CD14-positive monocyte (primary cell): Measurements from ENCODE around the gene SP110. TPM values are rescaled to one million over a fixed set of nuclear protein-coding genes. Genes with fewer than 3 reads are reported as not detected.
"Not testable (repeated sequence)": the region's sequence is repeated elsewhere in the genome, so short reads cannot be mapped to it uniquely, and the experiment has no call there.

Experiments used
- DNase-seq, 3 donors: peaks; one replicate each; pipeline ENCODE4 v3.0.0-alpha.2; 2011 to 2022
- H2AFZ ChIP-seq: 2 replicates; pipeline ENCODE4 v1.6.0; 2012; ENCODE audit warnings: mild to moderate bottlenecking, low read depth, low read length, inconsistent platforms; ENCODE audit not compliant: insufficient read depth, poor library complexity, severe bottlenecking
- H3K27ac ChIP-seq, 2 donors: 1 replicate in 1 of 2; 2 replicates in 1 of 2; pipeline ENCODE4 v1.5.1; 2012 to 2013; ENCODE audit warnings: low read length in 2 of 2, control low read depth in 1 of 2, inconsistent platforms in 1 of 2, low read depth in 1 of 2, mild to moderate bottlenecking in 1 of 2
- H3K27me3 ChIP-seq, 2 donors: one replicate each; pipeline versions ENCODE4 v1.6.0 to v1.6.1; 2011 to 2013; ENCODE audit warnings: low read length in 2 of 2; ENCODE audit not compliant: control insufficient read depth in 2 of 2, insufficient read depth in 2 of 2
- H3K36me3 ChIP-seq, 2 donors: replicated peaks in 1 of 2; 1 replicate in 1 of 2; 2 replicates in 1 of 2; pipeline versions ENCODE4 v1.5.1 to v1.6.1; 2012 to 2013; ENCODE audit warnings: low read length in 2 of 2, control low read depth in 1 of 2, inconsistent platforms in 1 of 2, mild to moderate bottlenecking in 1 of 2; ENCODE audit not compliant: insufficient read depth in 2 of 2, control insufficient read depth in 1 of 2
- H3K4me1 ChIP-seq, 2 donors: 1 replicate in 1 of 2; 2 replicates in 1 of 2; pipeline versions ENCODE4 v1.5.1 to v1.6.1; 2012 to 2013; ENCODE audit warnings: low read length in 2 of 2, control low read depth in 1 of 2, inconsistent platforms in 1 of 2, mild to moderate bottlenecking in 1 of 2, moderate library complexity in 1 of 2; ENCODE audit not compliant: insufficient read depth in 2 of 2, control insufficient read depth in 1 of 2
- H3K4me2 ChIP-seq: replicated peaks from 2 replicates; pipeline ENCODE3; 2012; ENCODE audit warnings: low read length, moderate library complexity, mild to moderate bottlenecking; ENCODE audit not compliant: poor library complexity, severe bottlenecking; ENCODE audit errors: extremely low read depth
- H3K4me3 ChIP-seq, 3 experiments: fragments of 200-600 bp in 1 of 3; sonication (generic) in 1 of 3; replicated peaks in 1 of 3; 1 replicate in 2 of 3; 2 replicates in 1 of 3; pipeline ENCODE4 v1.5.1; 2011 to 2013; ENCODE audit warnings: low read length in 3 of 3, mild to moderate bottlenecking in 3 of 3, control low read depth in 2 of 3, low read depth in 2 of 3, inconsistent platforms in 1 of 3, moderate library complexity in 1 of 3
- H3K79me2 ChIP-seq: 2 replicates; pipeline ENCODE4 v1.6.0; 2012; ENCODE audit warnings: mild to moderate bottlenecking, control low read depth, inconsistent platforms, low read length, moderate library complexity; ENCODE audit not compliant: insufficient read depth
- H3K9ac ChIP-seq: 2 replicates; pipeline ENCODE4 v1.6.0; 2017; ENCODE audit warnings: low read length, mild to moderate bottlenecking; ENCODE audit not compliant: insufficient read depth, poor library complexity, severe bottlenecking
- H3K9me3 ChIP-seq, 2 donors: replicated peaks in 1 of 2; 1 replicate in 1 of 2; 2 replicates in 1 of 2; pipeline versions ENCODE4 v1.5.1 to v1.6.1; 2012 to 2013; ENCODE audit warnings: low read length in 2 of 2, control low read depth in 1 of 2; ENCODE audit not compliant: control insufficient read depth in 1 of 2, insufficient read depth in 1 of 2
- H4K20me1 ChIP-seq: 2 replicates; pipeline ENCODE4 v1.6.0; 2012; ENCODE audit warnings: mild to moderate bottlenecking, low read length, control low read depth, moderate library complexity; ENCODE audit not compliant: insufficient read depth
- H3K27ac Mint-ChIP-seq, 7 donors: one replicate each; pipeline ENCODE4 v1.8.0; 2020; ENCODE audit warnings: mild to moderate bottlenecking in 7 of 7, mixed read lengths in 7 of 7, moderate library complexity in 6 of 7, inconsistent platforms in 2 of 7
- H3K27me3 Mint-ChIP-seq, 3 donors: one replicate each; pipeline ENCODE4 v1.8.0; 2021 to 2022; ENCODE audit warnings: low read depth in 3 of 3, mild to moderate bottlenecking in 3 of 3, mixed read lengths in 3 of 3, moderate library complexity in 3 of 3, inconsistent platforms in 1 of 3
- H3K36me3 Mint-ChIP-seq, 2 donors: one replicate each; pipeline ENCODE4 v1.8.0; 2020; ENCODE audit warnings: mixed read lengths in 2 of 2, inconsistent platforms in 1 of 2, mild to moderate bottlenecking in 1 of 2
- H3K4me1 Mint-ChIP-seq: one replicate; pipeline ENCODE4 v1.8.0; 2020; ENCODE audit warnings: mild to moderate bottlenecking, mixed read lengths
- H3K4me3 Mint-ChIP-seq, 2 donors: one replicate each; pipeline ENCODE4 v1.8.0; 2020; ENCODE audit warnings: mild to moderate bottlenecking in 2 of 2, mixed read lengths in 2 of 2, moderate library complexity in 1 of 2
- H3K9me3 Mint-ChIP-seq, 7 donors: one replicate each; pipeline ENCODE4 v1.8.0; 2020 to 2022; ENCODE audit warnings: mixed read lengths in 7 of 7, mild to moderate bottlenecking in 6 of 7, moderate library complexity in 6 of 7, inconsistent platforms in 2 of 7
- WGBS: methylation state at CpG from one replicate; pipeline ENCODE4 v1.1.5; 2013; ENCODE audit warnings: missing lambda C conversion rate; ENCODE audit not compliant: insufficient coverage; 5-methylcytosine and 5-hydroxymethylcytosine counted together
- intact Hi-C, 2 donors: fragments of 100-400 bp; cut with micrococcal nuclease; formaldehyde crosslinking; loops; one replicate each; pipeline versions ENCODE4 v1.15.0 to v1.15.1; 2023
- polyA plus RNA-seq, 3 donors: library from polyadenylated mRNA; depleted of rRNA in 1 of 3; unstranded in 2 of 3; stranded (reverse) in 1 of 3; fragments of 300-500 nt in 2 of 3; fragments of >200 nt in 1 of 3; fragmentation: Illumina TruSeq in 2 of 3; gene quantifications; 1 replicate in 2 of 3; 2 replicates in 1 of 3; pipeline ENCODE4 v1.2.3, GENCODE V29; 2012 to 2021

Gene SP110
- polyA plus RNA-seq, 3 donors = 39.1 to 66.1 (median 65.5) TPM

- H2AFZ ChIP-seq, intact Hi-C loops, H3K36me3 Mint-ChIP-seq, H3K27ac ChIP-seq, H3K4me2 ChIP-seq, H3K79me2 ChIP-seq, DNase-seq, H3K9ac ChIP-seq, H3K27me3 Mint-ChIP-seq, H3K36me3 ChIP-seq, H3K27ac Mint-ChIP-seq, H4K20me1 ChIP-seq, H3K27me3 ChIP-seq, H3K4me3 ChIP-seq, H3K4me3 Mint-ChIP-seq: not testable (repeated sequence)
- H3K4me1 ChIP-seq = peaks cover 10% of the 10 kb centered on the region in 2 donors
- Mint-ChIP-seq H3K4me1 (peaks cover 10% of the 10 kb centered on the region), H3K9me3 (peaks cover 7 to 18% (median 14%) of the 10 kb centered on the region in 7 donors)
- H3K9me3 ChIP-seq = peaks cover 0 to 20% of the 10 kb centered on the region in 2 donors
- no CpG with 5 or more reads among the region's 1 CpG for WGBS
Measured at GRCh38 chr2:230119827-230120226, 100.0 kb downstream of the SP110 start.

Other genes starting within 250 kb of the SP110 start
- not detected for gene SLC16A14, start 151.1 kb downstream of the SP110 start, polyA plus RNA-seq
- gene SP140, start 5.8 kb upstream of the SP110 start, polyA plus RNA-seq = 1 to 10 TPM; 2.5 to 7.3 (median 5.9) TPM
- gene SP140L, start 107.2 kb upstream of the SP110 start, polyA plus RNA-seq = 10 to 100 TPM in 1 of 3 donors, 1 to 10 TPM in 2; 6.5 to 23.7 (median 8.5) TPM
- gene SP100, start 196.2 kb upstream of the SP110 start, polyA plus RNA-seq = 100 to 1,000 TPM in 1 of 3 donors, 10 to 100 TPM in 2; 68.1 to 101 (median 97.4) TPM